Naive B cell (primary cell): ENCODE data around the gene FOXO3. TPM values are rescaled to one million over a fixed set of nuclear protein-coding genes. Genes with fewer than 3 reads are reported as not detected.
"Not testable (repeated sequence)": the region's sequence is repeated elsewhere in the genome, so short reads cannot be mapped to it uniquely, and the experiment has no call there.

Experiments
- ATAC-seq, 2 donors: fragments of 150-1000 bp; cut with Tn5 transposase; 2 replicates each; pipeline ENCODE4 v1.10.0; 2021; ENCODE audit warnings: low read depth in 2 of 2, mild to moderate bottlenecking in 2 of 2, moderate library complexity in 2 of 2
- DNase-seq: peaks from one replicate; pipeline ENCODE4 v3.0.0; 2022
- H3K27ac Mint-ChIP-seq, 6 donors: one replicate each; pipeline ENCODE4 v1.8.0; 2020 to 2022; ENCODE audit warnings: mild to moderate bottlenecking in 6 of 6, mixed read lengths in 6 of 6, moderate library complexity in 5 of 6, inconsistent platforms in 2 of 6
- H3K27me3 Mint-ChIP-seq, 3 donors: one replicate each; pipeline ENCODE4 v1.8.0; 2021 to 2022; ENCODE audit warnings: mixed read lengths in 3 of 3, mild to moderate bottlenecking in 1 of 3
- H3K36me3 Mint-ChIP-seq, 2 donors: one replicate each; pipeline ENCODE4 v1.8.0; 2020 to 2022; ENCODE audit warnings: mixed read lengths in 2 of 2, inconsistent platforms in 1 of 2, mild to moderate bottlenecking in 1 of 2
- H3K4me1 Mint-ChIP-seq, 3 donors: one replicate each; pipeline ENCODE4 v1.8.0; 2020 to 2022; ENCODE audit warnings: mixed read lengths in 3 of 3, inconsistent platforms in 1 of 3, mild to moderate bottlenecking in 1 of 3, moderate library complexity in 1 of 3
- H3K4me3 Mint-ChIP-seq, 8 donors: one replicate each; pipeline ENCODE4 v1.8.0; 2020 to 2022; ENCODE audit warnings: mild to moderate bottlenecking in 8 of 8, mixed read lengths in 8 of 8, moderate library complexity in 8 of 8, inconsistent platforms in 2 of 8
- H3K9me3 Mint-ChIP-seq, 7 donors: one replicate each; pipeline ENCODE4 v1.8.0; 2020 to 2022; ENCODE audit warnings: mixed read lengths in 7 of 7, mild to moderate bottlenecking in 5 of 7, inconsistent platforms in 2 of 7, moderate library complexity in 1 of 7
- polyA plus RNA-seq, 6 donors: library from polyadenylated mRNA; unstranded; fragments of 300-500 nt; fragmentation: Illumina TruSeq; gene quantifications; one replicate each; pipeline ENCODE4 v1.2.3, GENCODE V29; 2021; ENCODE audit warnings: low read depth in 6 of 6

FOXO3 gene
- 10 to 100 TPM in 5 of 6 donors, 1 to 10 TPM in 1; 9.9 to 25.6 (median 13.6) TPM for polyA plus RNA-seq

- peaks cover under 1 to 9% (median 8%) of the 10 kb centered on the region in 3 donors for H3K27me3 Mint-ChIP-seq
- H3K36me3 Mint-ChIP-seq: no peaks in the 10 kb centered on the region
- DNase-seq: peak; percentile 47
- no peak for ATAC-seq
- H3K27ac Mint-ChIP-seq: peak within 1 kb of the TSS in 5 of 6 donors; percentile 81 to 99 (median 90)
- peak within 1 kb of the TSS; percentile 81 to 100 (median 89) for H3K4me3 Mint-ChIP-seq
- no peaks in the 10 kb centered on the region for H3K9me3 Mint-ChIP-seq
- peaks cover 27 to 42% (median 41%) of the 10 kb centered on the region in 3 donors for H3K4me1 Mint-ChIP-seq
Observed at GRCh38 chr6:108560463-108561308, at the start of gene FOXO3. Gene FOXO3, plus strand, starts transcription at chr6:108560917. Its CDS starts 292 bp downstream, at chr6:108561209.

- Mint-ChIP-seq H3K4me3 (no peak overlapping the region), H3K27me3 (no peaks in the 10 kb centered on the region), H3K36me3 (peaks cover 0 to 13% of the 10 kb centered on the region in 2 donors), H3K9me3 (peaks cover 0 to 1% (median 0%) of the 10 kb centered on the region in 7 donors), H3K4me1 (no peaks in the 10 kb centered on the region), H3K27ac (no peak overlapping the region)
- DNase-seq: no peak
- no peak for ATAC-seq
Observed at GRCh38 chr6:108518714-108519576, 41.8 kb upstream of the FOXO3 start.

- no peaks in the 10 kb centered on the region for H3K4me1 Mint-ChIP-seq
- H3K36me3 Mint-ChIP-seq: peaks cover 0 to 13% of the 10 kb centered on the region in 2 donors
- no peak for DNase-seq
- H3K27ac Mint-ChIP-seq: peak overlapping the region in 1 of 6 donors; percentile 70
- ATAC-seq: no peak
- H3K27me3 Mint-ChIP-seq: no peaks in the 10 kb centered on the region
- H3K9me3 Mint-ChIP-seq: peaks cover 0 to under 1% (median 0%) of the 10 kb centered on the region in 7 donors
- no peak overlapping the region for H3K4me3 Mint-ChIP-seq
Observed at GRCh38 chr6:108521616-108522107, 39.1 kb upstream of the FOXO3 start.

- DNase-seq: no peak
- H3K36me3 Mint-ChIP-seq: peaks cover 0 to 13% of the 10 kb centered on the region in 2 donors
- no peaks in the 10 kb centered on the region for H3K4me1 Mint-ChIP-seq
- H3K27me3 Mint-ChIP-seq: no peaks in the 10 kb centered on the region
- no peak overlapping the region for H3K27ac Mint-ChIP-seq
- H3K9me3 Mint-ChIP-seq: no peaks in the 10 kb centered on the region
- no peak for ATAC-seq
- no peak overlapping the region for H3K4me3 Mint-ChIP-seq
Observed at GRCh38 chr6:108523697-108524096, 37.0 kb upstream of the FOXO3 start.

GRCh38 chr6:108524528-108525248, 36.0 kb upstream of the FOXO3 start:
- no peaks in the 10 kb centered on the region for H3K27me3 Mint-ChIP-seq
- peak overlapping the region in 1 of 6 donors; percentile 49 for H3K27ac Mint-ChIP-seq
- no peaks in the 10 kb centered on the region for H3K4me1 Mint-ChIP-seq
- no peaks in the 10 kb centered on the region for H3K9me3 Mint-ChIP-seq
- H3K4me3 Mint-ChIP-seq: no peak overlapping the region
- no peak for DNase-seq
- ATAC-seq: no peak
- peaks cover 0 to 13% of the 10 kb centered on the region in 2 donors for H3K36me3 Mint-ChIP-seq

GRCh38 chr6:108526739-108527174, 34.0 kb upstream of the FOXO3 start:
- no peak overlapping the region for H3K27ac Mint-ChIP-seq
- ATAC-seq (no peak), DNase-seq (peak; percentile 15)
- no peaks in the 10 kb centered on the region for H3K9me3 Mint-ChIP-seq
- H3K36me3 Mint-ChIP-seq: peaks cover 0 to 12% of the 10 kb centered on the region in 2 donors
- no peak overlapping the region for H3K4me3 Mint-ChIP-seq
- H3K4me1 Mint-ChIP-seq: no peaks in the 10 kb centered on the region
- H3K27me3 Mint-ChIP-seq: no peaks in the 10 kb centered on the region

- ATAC-seq: no peak
Observed at GRCh38 chr6:108528878-108529277, 31.8 kb upstream of the FOXO3 start.

GRCh38 chr6:108531332-108531731, 29.4 kb upstream of the FOXO3 start:
- no peak for DNase-seq
- Mint-ChIP-seq H3K27me3 (no peaks in the 10 kb centered on the region), H3K9me3 (no peaks in the 10 kb centered on the region), H3K36me3 (no peaks in the 10 kb centered on the region), H3K4me3 (no peak overlapping the region), H3K27ac (no peak overlapping the region), H3K4me1 (peaks cover 0 to 4% (median 0%) of the 10 kb centered on the region in 3 donors)
- ATAC-seq: no peak

More at GRCh38 chr6:108528878-108529277, 31.8 kb upstream of the FOXO3 start:
- Mint-ChIP-seq H3K4me3 (no peak overlapping the region), H3K27ac (no peak overlapping the region), H3K36me3 (no peaks in the 10 kb centered on the region), H3K9me3 (no peaks in the 10 kb centered on the region), H3K27me3 (no peaks in the 10 kb centered on the region), H3K4me1 (peaks cover 0 to 1% (median 0%) of the 10 kb centered on the region in 3 donors)
- DNase-seq: no peak

- H3K27me3 Mint-ChIP-seq: peaks cover 0 to 7% (median 0%) of the 10 kb centered on the region in 3 donors
- no peak overlapping the region for H3K4me3 Mint-ChIP-seq
- ATAC-seq (no peak), DNase-seq (no peak)
- peak overlapping the region in 2 of 6 donors; percentile 12 to 41 for H3K27ac Mint-ChIP-seq
- peaks cover 0 to 9% (median 0%) of the 10 kb centered on the region in 7 donors for H3K9me3 Mint-ChIP-seq
- peaks cover 0 to 4% (median 0%) of the 10 kb centered on the region in 3 donors for H3K4me1 Mint-ChIP-seq
- H3K36me3 Mint-ChIP-seq: no peaks in the 10 kb centered on the region
Observed at GRCh38 chr6:108535114-108535742, 25.5 kb upstream of the FOXO3 start.

GRCh38 chr6:108535920-108536535, 24.7 kb upstream of the FOXO3 start:
- not testable (repeated sequence) for H3K4me3 Mint-ChIP-seq, H3K27ac Mint-ChIP-seq, H3K4me1 Mint-ChIP-seq, H3K9me3 Mint-ChIP-seq, H3K27me3 Mint-ChIP-seq, DNase-seq, H3K36me3 Mint-ChIP-seq, ATAC-seq

GRCh38 chr6:108541843-108542759, 18.6 kb upstream of the FOXO3 start:
- ATAC-seq: peak; percentile 81 to 91
- H3K36me3 Mint-ChIP-seq: no peaks in the 10 kb centered on the region
- H3K9me3 Mint-ChIP-seq: peaks cover 0 to 9% (median 0%) of the 10 kb centered on the region in 7 donors
- H3K4me1 Mint-ChIP-seq: peaks cover 7 to 18% (median 15%) of the 10 kb centered on the region in 3 donors
- H3K4me3 Mint-ChIP-seq: peak overlapping the region in 2 of 8 donors; percentile 39 to 59
- peaks cover 6 to 15% (median 7%) of the 10 kb centered on the region in 3 donors for H3K27me3 Mint-ChIP-seq
- H3K27ac Mint-ChIP-seq: peak overlapping the region in 3 of 6 donors; percentile 5 to 58 (median 41)
- peak; percentile 68 for DNase-seq
